Uterus (tissue), 2 donors: ENCODE data around the gene PCDH1.

ENCODE experiments used
- POLR2A ChIP-seq, 2 donors: fragments of 450-650 bp; IDR thresholded peaks; one replicate each; pipeline ENCODE4 v1.6.1; 2016; ENCODE audit warnings: antibody characterized with exemption in 2 of 2, mild to moderate bottlenecking in 1 of 2, moderate library complexity in 1 of 2
- TF ChIP-seq, protein P1 (sequence below), 4 experiments: fragments of 200-600 bp in 2 of 4; fragments of 450-650 bp in 2 of 4; sonication (generic) in 2 of 4; IDR thresholded peaks; one replicate each; pipeline ENCODE4 v1.5.1; 2016 to 2019; ENCODE audit warnings: antibody characterized with exemption in 4 of 4, mild to moderate bottlenecking in 2 of 4, moderate library complexity in 1 of 4

DNA sequence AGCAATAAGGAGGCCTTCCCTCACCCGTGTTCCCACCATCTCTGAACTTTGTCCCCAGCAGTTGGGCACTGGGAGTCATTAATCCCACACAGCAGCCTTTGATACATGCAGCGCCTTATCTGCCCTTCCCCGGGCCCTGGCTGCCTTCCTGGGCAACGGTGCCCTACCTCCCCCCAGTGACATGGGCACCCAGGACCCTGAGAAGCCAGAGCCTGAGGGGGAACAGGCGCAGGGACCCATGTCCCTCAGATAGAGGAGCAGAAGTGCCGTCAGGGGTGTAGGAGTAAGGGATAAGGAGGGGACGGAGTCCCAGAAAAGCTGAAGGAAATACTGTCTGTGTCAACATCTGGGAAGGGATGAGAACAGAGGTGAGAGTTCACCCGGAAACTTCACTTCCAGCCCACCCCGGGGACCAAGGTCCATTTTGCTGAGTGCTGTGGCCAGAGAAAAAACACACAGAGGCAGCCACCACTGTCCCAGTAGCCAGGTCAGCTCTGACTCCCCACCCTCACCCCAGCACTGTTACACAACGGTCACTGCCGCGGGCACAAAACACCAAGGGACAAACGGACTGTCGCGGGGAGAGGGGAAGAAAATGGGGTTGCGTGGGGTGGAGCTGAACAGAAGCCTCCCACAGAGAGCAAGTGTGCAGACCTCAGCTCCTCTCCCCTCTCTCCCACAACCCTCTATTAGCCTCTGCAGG is 3.8 kb downstream of the PCDH1 start:
- TF ChIP-seq, protein P1, sequence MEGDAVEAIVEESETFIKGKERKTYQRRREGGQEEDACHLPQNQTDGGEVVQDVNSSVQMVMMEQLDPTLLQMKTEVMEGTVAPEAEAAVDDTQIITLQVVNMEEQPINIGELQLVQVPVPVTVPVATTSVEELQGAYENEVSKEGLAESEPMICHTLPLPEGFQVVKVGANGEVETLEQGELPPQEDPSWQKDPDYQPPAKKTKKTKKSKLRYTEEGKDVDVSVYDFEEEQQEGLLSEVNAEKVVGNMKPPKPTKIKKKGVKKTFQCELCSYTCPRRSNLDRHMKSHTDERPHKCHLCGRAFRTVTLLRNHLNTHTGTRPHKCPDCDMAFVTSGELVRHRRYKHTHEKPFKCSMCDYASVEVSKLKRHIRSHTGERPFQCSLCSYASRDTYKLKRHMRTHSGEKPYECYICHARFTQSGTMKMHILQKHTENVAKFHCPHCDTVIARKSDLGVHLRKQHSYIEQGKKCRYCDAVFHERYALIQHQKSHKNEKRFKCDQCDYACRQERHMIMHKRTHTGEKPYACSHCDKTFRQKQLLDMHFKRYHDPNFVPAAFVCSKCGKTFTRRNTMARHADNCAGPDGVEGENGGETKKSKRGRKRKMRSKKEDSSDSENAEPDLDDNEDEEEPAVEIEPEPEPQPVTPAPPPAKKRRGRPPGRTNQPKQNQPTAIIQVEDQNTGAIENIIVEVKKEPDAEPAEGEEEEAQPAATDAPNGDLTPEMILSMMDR (IDR thresholded peaks at IDR 0.05) = no peak
- no peak for TF ChIP-seq POLR2A (IDR thresholded peaks at IDR 0.05)
